GM18909 (cell line): ENCODE results near the gene CDK10.

Experiments
- ATAC-seq: cut with Tn5 transposase; IDR thresholded peaks from one replicate; pipeline ENCODE4 v1.9.1; 2021; ENCODE audit warnings: mild to moderate bottlenecking; ENCODE audit not compliant: unreplicated experiment, poor library complexity

The CDK10 gene

GRCh38 chr16:89729863-89730593 is 43.5 kb downstream of the CDK10 start:
- ATAC-seq = no peak

- no peak for ATAC-seq
These were observed 44.2 kb downstream of the CDK10 start for GRCh38 chr16:89730610-89731234.

GRCh38 chr16:89732142-89732917 is 45.8 kb downstream of the CDK10 start:
- ATAC-seq = no peak

- no peak for ATAC-seq
These were observed 46.4 kb downstream of the CDK10 start for GRCh38 chr16:89732918-89733242.

- ATAC-seq = no peak
These were observed 46.8 kb downstream of the CDK10 start for GRCh38 chr16:89733322-89733721.

GRCh38 chr16:89733792-89734191 is 47.3 kb downstream of the CDK10 start:
- ATAC-seq = no peak

GRCh38 chr16:89736554-89736953 is 50.1 kb downstream of the CDK10 start:
- no peak for ATAC-seq

GRCh38 chr16:89737341-89738071 is 51.0 kb downstream of the CDK10 start:
- ATAC-seq = no peak

- no peak for ATAC-seq
These were observed 51.5 kb downstream of the CDK10 start for GRCh38 chr16:89738072-89738377.

- ATAC-seq = no peak
These were observed 52.2 kb downstream of the CDK10 start for GRCh38 chr16:89738538-89739317.

- no peak for ATAC-seq
These were observed 52.9 kb downstream of the CDK10 start for GRCh38 chr16:89739383-89739782.

GRCh38 chr16:89741342-89742014 is 55.0 kb downstream of the CDK10 start:
- ATAC-seq = no peak

GRCh38 chr16:89742948-89743347 is 56.5 kb downstream of the CDK10 start:
- no peak for ATAC-seq

GRCh38 chr16:89744813-89745212 is 58.3 kb downstream of the CDK10 start:
- no peak for ATAC-seq
